NCI-H460 (cell line): Measurements from ENCODE around the gene UBTF. TPM values are rescaled to one million over a fixed set of nuclear protein-coding genes. Genes with fewer than 3 reads are reported as not detected.

Experiments used
- DNase-seq: peaks from one replicate; pipeline ENCODE4 v3.0.0-alpha.2; 2016; ENCODE audit warnings: low read depth; ENCODE audit errors: extremely low read depth
- small RNA-seq, 2 experiments: library from RNA; depleted of rRNA; stranded (forward); fragments of <200 nt; gene quantifications; one replicate each; pipeline ENCODE3, GENCODE V24; 2014
- total RNA-seq: library from RNA; depleted of rRNA; stranded (reverse); fragments of >200 nt; shearing (Covaris generic); gene quantifications from 2 replicates; pipeline ENCODE4 v1.2.3, GENCODE V29; 2014; rRNA removed

Gene UBTF
- total RNA-seq, 1 experiment from 2014 or later = 49.8 TPM

DNA sequence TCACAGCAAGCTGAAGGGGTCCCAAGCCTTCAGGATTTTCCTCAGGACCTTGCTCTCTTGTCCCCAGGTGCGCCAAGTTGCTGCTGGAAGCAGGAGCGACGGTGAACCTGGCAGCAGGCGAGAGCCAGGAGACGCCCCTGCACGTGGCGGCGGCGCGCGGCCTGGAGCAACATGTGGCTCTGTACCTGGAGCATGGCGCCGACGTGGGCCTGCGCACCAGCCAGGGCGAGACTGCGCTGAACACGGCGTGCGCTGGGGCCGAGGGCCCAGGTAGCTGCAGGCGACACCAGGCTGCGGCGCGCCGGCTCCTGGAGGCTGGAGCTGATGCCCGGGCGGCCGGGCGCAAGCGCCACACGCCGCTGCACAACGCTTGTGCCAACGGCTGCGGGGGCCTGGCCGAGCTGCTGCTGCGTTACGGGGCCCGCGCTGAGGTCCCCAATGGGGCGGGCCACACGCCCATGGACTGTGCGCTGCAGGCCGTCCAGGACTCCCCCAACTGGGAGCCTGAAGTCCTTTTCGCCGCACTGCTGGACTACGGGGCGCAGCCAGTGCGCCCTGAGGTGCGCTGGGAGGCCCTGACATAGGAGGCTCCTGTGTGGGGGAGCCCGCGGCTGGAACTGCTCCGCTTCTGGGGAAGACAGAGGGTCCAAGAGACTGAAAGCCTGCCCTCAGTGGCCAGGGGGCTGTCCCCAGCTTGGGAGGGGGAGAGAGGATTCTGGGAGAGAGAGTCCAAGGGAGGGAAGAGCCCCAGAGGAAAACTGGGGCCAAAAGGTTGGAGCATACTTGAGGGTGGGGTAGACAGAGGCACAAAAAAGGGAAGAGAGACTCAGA lies 42.6 kb downstream of the UBTF start:
- DNase-seq = no peak

DNA sequence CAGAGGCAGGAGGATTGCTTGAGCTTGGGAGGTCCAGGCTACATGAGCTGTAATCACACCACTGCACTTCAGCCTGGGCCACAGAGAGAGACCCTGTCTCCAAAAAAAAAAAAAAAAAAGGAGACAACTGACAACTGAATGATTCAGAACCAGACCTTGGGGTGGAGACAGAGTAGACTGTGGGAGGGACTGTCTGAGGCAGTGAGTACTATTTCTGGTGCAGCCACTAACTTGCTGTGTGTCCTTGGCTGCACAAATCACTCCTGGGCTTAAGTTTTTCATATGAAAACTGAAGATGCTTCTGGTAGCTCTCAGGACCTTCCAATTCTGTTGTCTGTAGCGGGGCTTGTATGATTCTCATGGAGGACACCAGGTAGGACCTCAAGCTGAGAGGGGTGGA lies 43.2 kb downstream of the UBTF start:
- DNase-seq = no peak

DNA sequence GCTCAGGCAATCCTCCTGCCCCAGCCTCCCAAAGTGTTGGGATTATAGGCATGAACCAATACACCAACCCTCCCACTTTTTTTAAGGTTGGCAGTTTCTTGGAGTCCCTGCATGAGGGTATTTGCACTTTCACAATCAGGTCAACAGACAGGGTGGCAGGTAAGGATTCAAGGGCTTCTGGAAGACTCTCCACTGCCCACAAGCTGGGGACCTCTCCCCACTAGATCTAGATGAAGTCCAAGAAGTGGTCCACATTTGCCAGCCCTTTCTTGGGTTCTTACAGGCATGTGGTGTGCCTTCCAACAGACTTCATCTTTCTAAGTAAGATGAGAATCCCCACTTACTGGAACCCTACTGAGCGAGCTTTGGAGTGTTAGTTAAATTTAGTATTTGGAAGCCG lies 45.0 kb downstream of the UBTF start:
- no peak for DNase-seq

DNA sequence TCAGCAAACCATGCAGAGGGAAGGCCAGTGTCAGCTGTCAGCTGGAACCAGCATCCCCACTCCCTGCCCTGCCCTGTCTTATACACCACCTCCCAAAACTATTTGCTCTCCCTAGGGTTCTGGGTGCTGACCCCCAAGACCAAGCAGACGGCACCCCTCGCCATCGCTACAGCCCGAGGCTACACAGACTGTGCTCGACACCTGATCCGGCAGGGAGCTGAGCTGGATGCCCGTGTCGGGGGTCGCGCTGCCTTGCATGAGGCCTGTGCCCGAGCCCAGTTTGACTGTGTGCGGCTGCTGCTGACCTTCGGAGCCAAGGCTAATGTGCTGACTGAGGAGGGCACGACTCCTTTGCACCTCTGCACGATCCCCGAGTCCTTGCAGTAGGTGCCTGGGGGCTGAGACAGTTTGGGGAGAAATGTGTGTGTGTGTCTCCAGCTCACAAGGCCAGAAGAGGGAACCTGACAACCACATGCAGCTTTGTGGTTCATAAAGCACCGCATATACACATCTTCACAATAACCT lies 47.5 kb downstream of the UBTF start:
- DNase-seq = no peak

DNA sequence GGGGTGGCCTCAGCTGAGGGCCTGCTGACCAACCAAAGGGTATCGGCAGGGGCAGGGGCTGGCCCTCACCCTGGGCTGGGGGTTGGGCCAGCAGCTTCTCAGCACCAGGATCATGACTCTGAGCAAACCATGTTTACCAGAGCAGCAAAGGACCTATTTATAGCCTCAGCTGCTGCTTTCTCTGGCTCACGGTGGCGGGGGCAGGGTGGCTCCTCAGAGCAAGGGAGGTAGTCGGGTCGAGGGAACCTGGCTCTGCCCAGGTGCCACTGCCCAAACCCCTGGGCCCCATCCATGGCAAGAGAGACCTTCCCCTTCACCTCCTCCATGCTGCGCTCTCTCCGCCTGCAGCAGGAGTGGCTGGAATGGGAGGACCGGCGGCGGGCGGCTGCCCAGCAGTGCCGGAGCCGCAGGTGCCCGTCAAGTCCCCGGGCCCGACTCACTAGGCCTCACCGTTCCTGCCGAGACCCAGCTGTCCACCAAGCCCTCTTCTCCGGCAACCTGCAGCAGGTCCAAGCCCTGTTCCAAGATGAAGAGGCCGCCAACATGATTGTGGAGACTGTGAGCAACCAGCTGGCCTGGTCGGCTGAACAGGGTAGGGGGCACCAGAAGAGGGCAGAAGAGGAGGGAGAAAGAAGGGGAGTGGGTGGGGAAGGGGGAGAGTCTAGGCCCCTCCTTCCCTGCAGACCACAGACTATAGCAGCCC lies 48.8 kb downstream of the UBTF start, which contains the start of gene ASB16:
Gene ASB16, plus strand, starts transcription at position 206 of the 703 bp plus-strand sequence. Its CDS starts 86 bp downstream, at position 292.
- no peak for DNase-seq

DNA sequence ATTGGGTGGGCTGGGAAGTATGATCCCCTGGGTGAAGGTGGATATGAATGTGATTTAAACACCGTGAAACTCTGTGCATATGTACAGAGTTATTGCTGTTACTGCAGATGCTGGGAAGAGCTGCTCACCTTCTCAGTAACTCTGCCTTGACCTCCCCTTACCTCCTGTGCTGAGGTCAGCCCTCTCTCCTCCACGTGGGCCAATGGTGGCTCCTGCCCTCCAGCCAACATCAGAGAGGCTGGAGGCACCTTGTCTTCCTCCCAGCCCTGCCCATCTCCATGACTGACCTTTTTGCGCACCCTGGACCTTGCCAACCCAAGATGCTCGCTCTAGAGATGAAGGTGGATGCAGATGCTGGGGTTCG lies 49.4 kb downstream of the UBTF start:
- no peak for DNase-seq

DNA sequence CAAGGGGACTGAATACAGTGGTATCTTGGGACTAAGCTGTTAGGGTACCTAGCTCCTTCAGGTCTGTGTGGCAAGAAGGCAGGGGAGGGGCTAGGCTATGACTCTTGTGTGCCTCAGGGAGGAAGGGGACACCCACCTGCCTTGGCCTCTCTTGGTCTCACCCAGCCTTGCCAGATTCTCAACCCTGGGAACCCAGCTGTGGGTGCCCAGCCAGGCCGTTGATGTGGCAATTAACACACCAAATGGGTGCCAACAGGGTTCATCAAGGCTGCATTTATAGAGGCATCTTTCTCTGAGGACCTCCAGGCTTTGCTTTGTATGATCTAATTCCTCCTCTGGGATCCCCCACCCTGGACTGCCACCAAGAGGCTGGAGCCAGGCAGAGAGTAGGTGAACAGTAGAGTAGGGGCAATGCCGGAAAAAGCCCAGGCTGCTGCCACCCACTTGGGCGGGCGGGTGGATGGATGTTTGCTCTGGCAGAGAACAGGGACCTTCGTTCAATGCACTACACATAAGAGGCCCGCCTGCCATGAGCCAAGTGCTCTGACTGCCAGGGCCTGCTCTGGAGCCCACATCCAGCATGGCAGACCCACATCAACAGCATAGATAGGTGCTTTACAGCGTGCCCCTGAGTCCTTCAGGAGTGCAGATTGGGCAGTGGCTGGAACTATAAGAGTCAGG lies 52.2 kb downstream of the UBTF start:
- DNase-seq = no peak

DNA sequence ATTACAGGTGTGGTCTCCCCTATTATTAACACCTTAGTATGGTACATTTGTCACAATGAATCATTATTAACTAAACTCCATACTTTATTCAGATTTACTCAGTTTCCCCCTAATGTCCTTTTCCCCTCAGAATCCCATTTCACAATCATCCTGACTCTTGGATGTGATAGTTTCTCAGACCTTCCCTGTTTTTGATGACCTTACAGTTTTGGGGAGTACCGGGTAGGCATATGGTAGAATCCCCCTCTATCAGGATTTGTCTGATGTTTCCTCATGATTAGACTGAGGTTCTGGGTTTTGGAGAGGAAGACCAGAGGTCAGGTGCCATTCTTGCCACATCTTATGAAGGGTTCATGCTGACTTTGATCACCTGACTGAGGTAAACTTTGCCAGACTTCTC lies 55.0 kb downstream of the UBTF start:
- DNase-seq = no peak

DNA sequence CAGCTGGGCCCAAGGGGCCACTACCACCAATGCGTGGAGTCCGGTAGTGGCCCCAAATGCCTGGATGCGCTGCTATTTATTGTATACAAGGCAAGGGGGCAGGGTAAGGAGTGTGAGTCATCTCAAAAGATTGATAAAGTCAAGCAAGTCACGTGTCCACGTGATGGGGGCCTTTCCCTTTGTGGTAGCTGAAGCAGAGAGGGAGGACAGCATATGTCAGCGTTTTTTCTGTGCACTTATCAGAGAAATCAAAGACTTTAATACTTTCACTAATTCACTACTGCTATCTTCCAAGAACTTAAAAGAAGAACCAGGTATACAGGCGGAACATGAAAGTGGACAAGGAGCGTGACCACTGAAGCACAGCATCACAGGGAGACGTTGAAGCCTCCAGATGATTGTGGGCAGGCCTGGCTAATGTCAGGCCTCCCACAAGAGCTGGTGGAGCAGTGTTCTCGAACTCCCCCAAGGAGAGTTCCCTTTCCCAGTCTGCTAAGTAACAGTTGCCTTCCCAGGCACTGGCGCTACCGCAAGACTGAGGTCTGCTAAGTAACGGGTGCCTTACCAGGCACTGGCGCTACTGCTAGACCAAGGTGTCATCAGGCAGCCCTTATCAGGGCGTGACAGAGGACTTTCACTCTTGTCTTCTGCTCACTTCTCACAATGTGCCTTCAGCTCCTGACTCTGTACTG lies 59.8 kb downstream of the UBTF start:
- no peak for DNase-seq

DNA sequence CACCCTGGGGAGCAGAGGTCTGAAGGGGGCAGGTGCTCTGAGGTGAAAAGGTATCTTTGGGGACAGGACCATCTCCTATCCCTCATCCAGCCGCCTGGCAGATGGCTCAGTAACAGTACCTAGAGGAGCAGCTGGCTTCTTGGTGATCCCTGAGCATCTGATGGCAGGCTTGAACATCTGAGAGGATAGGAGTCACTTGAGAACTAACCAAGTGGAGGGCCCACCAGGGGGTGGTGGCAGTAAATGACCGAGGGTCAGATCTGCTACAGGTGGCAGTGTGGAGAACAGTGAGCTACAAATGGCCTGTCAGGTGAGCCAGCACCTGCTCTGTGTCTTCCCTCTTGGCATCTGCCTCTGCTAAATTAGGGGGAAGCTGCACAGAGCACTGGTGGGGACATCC lies 64.0 kb downstream of the UBTF start:
- no peak for DNase-seq

Small RNAs within 50 kb of the gene (small RNA-seq; reads per million reads assigned to genes)
- gene MIR6782 = 0 reads per million in 2 experiments

Other genes with a start within 250 kb of the UBTF start
- 0.25 and 0.58 TPM in 2 replicates for gene NAGS, start 215.1 kb downstream of the UBTF start, total RNA-seq
- 40.0 and 44.6 TPM in 2 replicates for gene TMEM101, start 204.7 kb downstream of the UBTF start, total RNA-seq
- gene LSM12, start 153.0 kb downstream of the UBTF start, total RNA-seq = 74.5 and 76.3 TPM in 2 replicates
- 59.3 and 62.0 TPM in 2 replicates for gene G6PC3, start 148.9 kb downstream of the UBTF start, total RNA-seq
- 6.3 and 8.9 TPM in 2 replicates for gene HDAC5, start 96.0 kb downstream of the UBTF start, total RNA-seq
- gene HROB, start 77.7 kb downstream of the UBTF start, total RNA-seq = 4.0 and 4.8 TPM in 2 replicates
- gene ASB16, start 49.0 kb downstream of the UBTF start, total RNA-seq = not detected in 2 replicates
- 28.6 and 32.6 TPM in 2 replicates for gene TMUB2, start 32.7 kb downstream of the UBTF start, total RNA-seq
- 42.0 and 44.1 TPM in 2 replicates for gene ATXN7L3, start 19.8 kb downstream of the UBTF start, total RNA-seq
- not detected in 2 replicates for gene SLC4A1, start 48.5 kb upstream of the UBTF start, total RNA-seq
- not detected in 2 replicates for gene RUNDC3A, start 88.9 kb upstream of the UBTF start, total RNA-seq
- gene SLC25A39, start 105.1 kb upstream of the UBTF start, total RNA-seq = 116 and 127 TPM in 2 replicates
- 138 and 165 TPM in 2 replicates for gene GRN, start 125.6 kb upstream of the UBTF start, total RNA-seq
- 2.8 and 3.0 TPM in 2 replicates for gene FAM171A2, start 144.2 kb upstream of the UBTF start, total RNA-seq
- gene ITGA2B, start 170.0 kb upstream of the UBTF start, total RNA-seq = 7.6 and 10.2 TPM in 2 replicates